HG03439 (cell line): Measurements from ENCODE around the gene UBE3B.

Experiments
- ATAC-seq: cut with Tn5 transposase; IDR thresholded peaks from one replicate; pipeline ENCODE4 v1.9.1; 2021; ENCODE audit warnings: mild to moderate bottlenecking, moderate library complexity; ENCODE audit not compliant: unreplicated experiment

UBE3B gene

GRCh38 chr12:109527489-109528123, 50.2 kb downstream of the UBE3B start:
- no peak for ATAC-seq

DNA sequence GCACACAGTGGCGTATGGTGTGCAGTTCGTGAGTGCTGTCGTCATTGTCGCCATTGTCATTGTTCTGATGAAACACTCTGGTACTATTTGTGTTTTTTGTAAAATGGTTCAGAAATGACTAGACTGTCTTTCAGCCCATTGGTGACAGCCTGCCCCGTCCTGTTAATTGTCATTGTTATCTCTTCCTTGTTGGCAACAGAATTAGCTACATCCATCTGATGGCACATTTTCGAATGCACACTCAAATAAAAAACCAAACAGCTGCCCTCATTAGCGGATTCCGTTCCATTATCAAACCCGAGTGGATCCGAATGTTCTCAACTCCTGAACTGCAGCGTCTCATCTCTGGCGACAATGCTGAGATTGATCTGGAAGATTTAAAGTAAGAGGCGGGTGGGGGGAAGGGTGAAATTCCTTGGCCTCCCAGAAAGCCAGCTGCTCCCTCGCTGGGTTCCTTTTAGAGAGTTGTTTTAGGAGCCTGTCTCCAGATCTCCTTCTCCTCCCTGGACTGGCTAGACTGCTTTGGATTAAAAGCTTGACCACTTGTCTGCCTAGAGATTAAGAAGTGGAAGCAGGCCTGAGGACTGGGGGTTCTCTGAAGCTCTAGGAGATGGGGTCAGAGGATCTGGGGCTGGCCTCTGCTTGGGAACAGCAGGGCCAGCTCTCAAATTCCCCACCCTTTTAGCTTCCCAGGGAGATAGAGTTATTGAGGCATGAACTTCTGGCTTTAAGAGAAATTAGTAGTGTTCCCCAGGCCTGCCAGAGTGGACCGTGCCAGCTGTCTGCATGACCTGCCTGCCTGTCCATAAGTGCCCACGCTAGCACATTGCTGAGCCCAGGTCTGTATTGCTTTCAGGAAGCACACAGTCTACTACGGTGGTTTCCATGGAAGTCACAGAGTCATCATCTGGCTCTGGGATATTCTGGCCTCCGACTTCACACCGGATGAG, 52.5 kb downstream of the UBE3B start:
- no peak for ATAC-seq

GRCh38 chr12:109531411-109531810, 54.0 kb downstream of the UBE3B start:
- no peak for ATAC-seq

DNA sequence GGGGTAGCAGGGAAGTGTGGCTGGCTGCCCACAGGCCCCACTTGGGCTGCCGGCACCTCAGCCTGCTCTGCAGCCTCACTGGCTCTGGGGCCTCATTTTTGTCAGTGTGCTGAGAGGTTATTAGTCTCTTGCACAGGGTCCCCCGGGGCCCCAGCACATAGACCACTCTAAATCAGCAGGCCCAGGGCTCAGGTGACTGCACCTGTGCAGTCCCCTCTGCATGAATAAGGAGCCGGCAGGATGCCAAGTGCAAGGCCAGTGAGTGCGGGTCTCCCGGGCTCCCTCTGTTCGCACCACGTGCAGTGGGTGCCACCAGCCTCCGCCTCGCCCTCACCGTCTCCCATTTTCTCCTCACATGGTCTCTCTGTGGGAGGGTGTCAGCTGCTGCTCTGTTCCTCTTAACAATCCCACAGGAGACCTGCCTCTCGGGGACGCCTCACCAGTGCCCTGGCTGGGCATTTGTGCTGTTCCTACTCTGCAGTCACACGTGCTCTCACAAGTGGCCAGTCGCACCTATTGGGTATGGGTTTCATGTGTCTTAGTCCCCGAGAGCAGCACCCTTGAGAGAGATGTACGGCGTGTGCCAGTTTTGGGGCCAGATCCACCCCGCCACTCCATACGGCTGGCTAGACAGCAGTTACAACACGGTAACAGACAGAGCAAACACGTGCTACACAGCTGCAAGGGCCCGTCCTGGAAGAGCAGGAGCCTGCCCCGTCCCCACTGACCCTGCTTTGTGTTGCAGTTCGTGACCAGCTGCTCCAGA, 55.5 kb downstream of the UBE3B start:
- no peak for ATAC-seq

DNA sequence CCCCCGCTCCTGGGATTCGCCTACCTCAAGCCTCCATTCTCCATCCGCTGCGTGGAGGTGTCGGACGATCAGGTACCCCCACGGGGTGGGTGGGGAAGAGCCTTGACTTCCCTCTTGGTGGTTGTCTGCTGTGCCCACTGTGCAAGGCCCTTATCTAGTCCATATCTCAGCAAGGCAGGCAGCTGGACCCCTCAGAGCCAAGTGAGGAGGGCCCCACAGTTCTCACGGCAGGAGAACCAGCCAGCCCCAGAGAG, 56.0 kb downstream of the UBE3B start:
- ATAC-seq, result no peak

- no peak for ATAC-seq
Observed at GRCh38 chr12:109534456-109534855, 57.0 kb downstream of the UBE3B start.

GRCh38 chr12:109535231-109535862, 57.9 kb downstream of the UBE3B start:
- no peak for ATAC-seq

- ATAC-seq, result no peak
Observed at GRCh38 chr12:109535863-109536250, 58.4 kb downstream of the UBE3B start.

GRCh38 chr12:109537136-109537535, 59.7 kb downstream of the UBE3B start:
- ATAC-seq, result no peak

GRCh38 chr12:109538191-109538863, 60.9 kb downstream of the UBE3B start:
- no peak for ATAC-seq

DNA sequence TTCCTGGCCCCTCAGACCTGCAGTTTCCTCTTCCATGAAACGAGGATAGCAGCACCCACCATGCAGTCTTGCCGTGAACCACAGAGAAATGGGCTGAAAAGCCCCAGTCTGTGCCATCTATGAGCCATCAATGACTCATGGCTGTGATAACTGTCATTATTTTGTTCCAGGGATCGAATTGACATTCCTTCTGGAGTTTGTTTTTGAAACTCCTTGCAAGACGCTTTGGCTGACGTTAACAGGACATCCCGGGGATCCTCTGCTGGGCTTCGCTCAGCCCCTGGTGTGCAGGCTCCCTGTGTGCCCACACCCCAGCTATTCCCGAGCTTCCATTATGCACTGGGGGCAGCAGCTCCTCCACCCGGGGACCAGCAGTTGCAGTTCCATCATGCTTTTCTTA, 62.1 kb downstream of the UBE3B start:
- ATAC-seq, result no peak

DNA sequence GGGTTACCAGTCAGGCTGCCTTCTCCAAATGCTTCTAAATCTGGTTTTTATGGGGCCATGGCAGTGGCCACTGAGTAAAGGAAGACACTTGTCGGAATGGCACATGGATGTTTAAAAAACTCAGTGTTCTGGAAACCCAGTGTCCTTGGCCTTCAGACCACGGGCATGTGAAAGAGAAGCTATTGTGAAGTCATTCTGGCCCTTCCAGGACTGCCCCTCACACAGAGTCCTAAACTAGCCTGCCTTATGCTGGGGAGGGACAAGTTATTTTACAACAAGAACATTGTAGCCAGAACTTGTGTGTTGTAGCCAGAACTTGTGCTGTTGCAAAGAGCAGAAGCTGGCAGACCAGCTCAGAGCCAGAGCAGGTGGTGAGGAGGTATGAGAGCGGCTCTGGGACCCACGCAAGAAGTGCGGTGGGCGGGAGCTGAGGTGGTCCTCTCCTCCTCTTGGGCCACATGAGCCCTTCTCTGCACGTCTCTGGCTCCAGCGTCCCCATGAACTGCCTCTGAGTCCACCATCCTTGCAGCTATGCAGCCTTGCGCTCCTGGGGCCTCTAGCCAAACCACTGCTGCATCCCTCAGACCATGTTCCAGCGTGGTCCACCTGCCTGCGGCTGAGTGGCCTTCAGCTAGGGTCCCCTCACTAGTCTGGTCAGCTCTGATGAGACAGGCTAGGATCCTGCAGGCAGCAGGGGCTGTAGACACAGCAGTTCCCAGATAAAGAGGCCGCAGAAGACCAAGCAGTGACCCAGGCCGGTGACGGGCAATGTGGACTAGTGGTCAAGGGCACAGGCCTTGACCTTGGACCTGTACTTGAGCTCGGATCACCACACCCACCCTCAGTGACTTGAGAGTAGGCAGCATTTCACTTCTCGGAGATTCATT, 63.3 kb downstream of the UBE3B start:
- no peak for ATAC-seq

- no peak for ATAC-seq
Observed at GRCh38 chr12:109541413-109541726, 63.9 kb downstream of the UBE3B start.

- ATAC-seq, result no peak
Observed at GRCh38 chr12:109542014-109542413, 64.6 kb downstream of the UBE3B start.

DNA sequence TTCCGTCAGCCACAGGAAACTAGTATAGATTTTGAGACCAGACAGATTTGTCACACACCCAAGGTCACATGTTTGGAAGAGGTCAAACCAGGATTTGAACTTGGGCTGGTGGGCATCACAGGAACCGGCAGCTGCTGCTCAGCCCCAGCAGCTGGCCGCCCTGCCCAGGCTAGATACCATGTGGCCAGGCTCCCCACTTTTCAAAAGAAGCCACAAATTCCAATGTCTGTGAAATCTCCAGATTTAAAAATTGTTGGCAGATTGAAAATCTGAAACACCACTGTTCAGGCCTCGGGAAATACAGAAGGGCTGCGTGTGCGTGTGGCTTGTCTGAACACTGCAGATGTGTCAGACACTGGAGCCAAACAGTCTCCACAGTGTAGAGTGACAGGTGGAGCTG, 65.4 kb downstream of the UBE3B start:
- ATAC-seq, result no peak

GRCh38 chr12:109544955-109545531, 67.6 kb downstream of the UBE3B start:
- ATAC-seq, result no peak

- ATAC-seq, result no peak
Observed at GRCh38 chr12:109545826-109546225, 68.4 kb downstream of the UBE3B start.

DNA sequence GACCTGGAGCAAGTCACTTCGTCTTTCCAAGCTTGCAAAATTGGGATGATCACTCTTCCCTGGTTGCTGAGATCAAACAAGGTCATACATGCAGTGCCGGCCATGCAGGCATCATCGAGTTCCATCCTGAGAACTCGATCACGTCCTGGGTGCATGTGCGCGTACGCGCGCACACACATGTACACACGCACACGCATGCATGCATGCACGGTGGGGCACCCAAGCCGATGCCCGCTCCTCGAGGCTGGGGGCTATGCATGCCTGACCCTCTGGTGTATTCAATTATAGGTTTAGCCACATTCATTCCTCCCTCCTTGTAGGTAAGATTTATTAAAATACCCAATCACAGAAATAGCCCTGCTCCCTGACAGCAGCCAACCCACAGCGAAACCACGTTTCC, 69.9 kb downstream of the UBE3B start:
- ATAC-seq, result no peak

DNA sequence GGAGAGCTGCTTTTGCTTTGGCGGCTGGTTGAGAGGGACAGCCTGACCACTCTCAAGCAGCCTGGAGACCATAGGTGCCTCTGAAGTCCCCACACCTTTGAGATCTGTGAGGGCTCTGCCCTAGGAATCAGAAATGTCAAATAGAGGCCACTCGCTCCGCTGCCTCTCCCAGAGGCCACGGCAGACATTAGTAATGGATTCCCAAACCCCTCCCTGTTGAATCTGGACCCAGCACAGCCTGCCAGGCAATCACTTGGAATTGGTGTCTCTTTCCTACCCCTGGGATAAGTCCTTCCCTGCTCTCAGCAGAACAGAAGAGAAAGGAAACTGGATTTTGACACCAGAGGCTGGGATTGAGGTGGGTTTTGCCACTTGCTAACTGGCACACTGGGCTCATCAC, 70.8 kb downstream of the UBE3B start:
- no peak for ATAC-seq
